Central memory CD4-positive, alpha-beta T cell (primary cell): ENCODE results near the gene GPRIN2.

ENCODE experiments used
- DNase-seq: peaks from one replicate; pipeline ENCODE4 v3.0.0; 2022

Gene GPRIN2

GRCh38 chr10:46547541-46548497 lies 8.6 kb downstream of the GPRIN2 start:
- no peak for DNase-seq

- DNase-seq = no peak
Observed at GRCh38 chr10:46546591-46547540, 9.6 kb downstream of the GPRIN2 start.

GRCh38 chr10:46545861-46546590 lies 10.4 kb downstream of the GPRIN2 start:
- no peak for DNase-seq

GRCh38 chr10:46544989-46545791 lies 11.3 kb downstream of the GPRIN2 start:
- DNase-seq = no peak

DNA sequence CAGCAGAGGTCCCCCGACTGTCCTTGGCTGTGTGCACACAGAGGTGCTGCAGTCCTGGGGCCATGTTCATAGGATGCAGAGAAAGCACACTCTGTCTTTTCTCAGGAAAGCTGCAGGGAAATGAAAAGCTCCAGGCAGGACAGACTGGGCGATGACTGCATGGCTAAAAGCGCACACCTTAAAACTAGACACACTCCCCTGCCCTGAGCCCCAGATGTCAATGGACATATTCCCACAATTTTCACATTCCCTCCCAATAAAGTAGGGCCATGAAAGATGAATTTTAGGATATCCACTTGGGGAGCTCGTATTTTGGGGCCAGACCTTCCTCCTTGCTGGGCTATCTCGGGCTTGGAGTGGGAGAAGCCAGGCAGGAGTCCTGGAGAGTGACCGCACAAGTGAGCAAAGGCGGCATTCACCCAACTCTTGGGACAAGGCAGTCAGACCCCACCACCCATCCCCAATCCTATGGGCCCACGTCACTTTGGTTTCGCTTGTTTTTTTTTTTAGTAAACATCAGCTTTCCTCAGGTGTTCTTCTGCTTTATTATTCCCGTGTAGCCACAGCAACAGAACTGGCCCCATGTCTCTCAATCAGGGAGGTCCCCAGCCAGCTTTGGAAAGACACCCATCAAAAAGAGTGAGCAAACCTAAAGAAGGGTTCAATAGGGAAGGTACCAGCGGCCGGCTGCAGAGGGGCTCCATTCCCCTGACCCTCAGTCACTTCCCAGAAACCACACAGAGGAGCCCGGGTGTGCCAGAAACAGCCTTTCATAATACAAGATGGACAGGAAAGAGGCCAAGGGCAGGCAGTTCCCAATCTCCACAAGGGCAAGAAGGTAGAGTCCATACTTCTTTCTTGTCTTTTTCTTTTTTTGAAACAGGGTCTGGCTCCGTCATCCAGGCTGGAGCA lies 12.7 kb downstream of the GPRIN2 start:
- DNase-seq = no peak

GRCh38 chr10:46542567-46543465 lies 13.6 kb downstream of the GPRIN2 start:
- no peak for DNase-seq

GRCh38 chr10:46541735-46542566 lies 14.5 kb downstream of the GPRIN2 start:
- no peak for DNase-seq

DNA sequence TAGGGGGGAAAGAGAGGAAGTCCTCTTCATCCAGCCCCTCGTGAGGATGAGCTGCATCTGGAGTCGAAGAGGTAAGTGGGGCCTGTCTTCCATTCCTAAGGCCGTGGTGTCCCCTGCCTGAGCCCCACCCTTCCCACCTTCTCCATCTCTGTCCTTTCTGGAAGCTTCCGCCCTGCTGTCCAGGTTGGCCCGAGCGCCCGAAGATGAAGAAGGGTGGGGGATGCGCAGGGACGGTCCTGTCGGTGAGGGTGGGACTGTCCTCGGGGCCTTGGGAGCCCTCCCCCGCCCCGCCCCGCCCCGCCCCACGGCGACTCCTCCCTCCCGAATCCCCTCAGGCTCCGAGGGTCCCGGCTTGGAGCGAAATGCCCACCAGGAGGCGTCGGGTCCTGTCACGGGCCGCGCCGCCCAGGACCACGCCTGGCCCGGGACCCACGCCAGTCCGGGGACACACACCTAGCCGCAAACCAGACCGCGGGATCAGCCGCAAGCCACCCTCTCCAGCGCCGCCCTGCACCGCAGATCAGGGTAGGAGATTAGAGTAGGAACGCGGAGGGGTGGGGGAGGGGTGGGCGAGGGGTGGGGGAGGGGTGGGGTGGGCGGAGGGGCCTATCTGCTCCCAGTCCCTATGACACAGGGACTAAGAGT lies 15.3 kb downstream of the GPRIN2 start:
- DNase-seq = no peak

DNA sequence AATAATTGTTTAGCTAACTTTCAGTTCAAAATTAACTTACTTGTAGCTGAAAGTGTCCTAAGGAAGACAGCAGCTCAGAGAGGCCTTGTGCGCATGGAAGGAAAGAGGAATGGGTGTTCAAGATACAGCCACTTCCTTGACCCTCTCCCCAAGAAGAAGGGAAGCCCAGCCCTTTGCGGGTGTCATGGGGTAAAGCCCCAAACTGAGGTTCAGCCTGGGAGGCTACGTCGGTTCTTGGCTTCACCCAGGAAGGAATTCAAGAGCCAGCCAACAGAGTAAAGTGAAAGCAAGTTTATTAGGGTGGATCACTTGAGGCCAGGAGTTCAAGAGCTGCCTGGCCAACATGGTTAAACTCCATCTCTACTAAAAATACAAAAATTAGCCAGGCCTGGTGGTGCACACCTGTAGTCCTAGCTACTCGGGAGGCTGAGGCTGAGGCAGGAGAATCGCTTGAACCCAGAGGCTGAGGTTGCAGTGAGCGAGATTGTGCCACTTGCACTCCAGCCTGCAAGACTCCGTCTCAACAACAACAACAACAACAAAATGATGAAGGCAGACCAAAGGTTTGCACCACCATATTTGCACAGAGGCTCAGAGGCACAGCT lies 15.9 kb downstream of the GPRIN2 start:
- DNase-seq = no peak

DNA sequence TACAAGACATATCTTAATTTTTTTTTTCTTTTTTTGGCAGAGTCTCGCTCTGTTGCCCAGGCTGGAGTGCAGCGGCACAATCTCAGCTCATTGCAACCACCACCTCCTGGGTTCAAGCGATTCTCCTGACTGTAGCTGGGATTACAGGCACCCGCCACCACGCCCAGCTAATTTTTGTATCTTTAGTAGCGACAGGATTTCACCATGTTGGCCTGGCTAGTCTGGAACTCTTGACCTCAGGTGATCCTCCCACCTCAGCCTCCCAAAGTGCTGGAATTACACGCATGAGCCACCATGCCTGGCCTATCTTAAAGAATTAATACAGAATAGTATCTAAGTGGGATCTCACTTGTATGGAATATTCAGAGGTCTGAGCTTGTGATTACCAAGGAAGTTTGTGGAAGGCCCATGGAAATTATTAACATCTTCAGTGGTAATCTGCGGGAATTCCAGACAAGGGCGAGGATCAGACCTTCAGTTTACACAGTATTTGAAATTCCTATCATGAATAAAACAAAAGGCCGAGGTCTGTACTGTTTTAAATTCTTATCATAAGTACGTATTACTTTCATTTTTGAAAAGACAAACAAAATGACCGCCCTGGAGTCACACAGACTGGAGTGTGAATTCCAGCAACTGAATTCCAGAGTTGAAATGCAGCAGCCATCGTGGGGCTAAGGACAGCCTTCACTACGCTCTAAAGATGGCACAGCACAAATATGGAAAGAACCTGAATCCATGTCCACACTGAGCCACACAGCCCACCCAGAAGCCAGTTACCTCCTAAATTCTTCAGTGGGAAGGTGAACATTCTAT lies 16.7 kb downstream of the GPRIN2 start:
- DNase-seq = no peak

GRCh38 chr10:46538717-46539426 lies 17.6 kb downstream of the GPRIN2 start:
- DNase-seq = no peak

DNA sequence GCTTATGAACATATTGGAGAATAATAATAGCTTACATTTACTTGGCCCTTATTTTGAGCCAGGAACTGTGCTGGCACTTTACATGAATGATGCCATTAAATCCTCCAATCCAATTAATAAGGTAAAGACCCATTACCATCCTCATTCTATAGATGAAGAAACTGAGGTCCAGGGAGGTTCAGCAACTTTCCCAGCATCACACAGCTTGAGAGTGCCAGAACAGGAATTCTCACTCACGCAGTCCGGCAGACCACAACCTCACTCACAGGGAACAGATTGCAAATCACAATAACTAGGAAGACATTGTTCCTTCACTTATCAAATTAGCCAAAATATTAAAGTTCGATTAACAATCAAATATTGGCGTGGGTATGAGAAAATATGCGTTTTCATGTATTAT lies 18.3 kb downstream of the GPRIN2 start:
- no peak for DNase-seq

DNA sequence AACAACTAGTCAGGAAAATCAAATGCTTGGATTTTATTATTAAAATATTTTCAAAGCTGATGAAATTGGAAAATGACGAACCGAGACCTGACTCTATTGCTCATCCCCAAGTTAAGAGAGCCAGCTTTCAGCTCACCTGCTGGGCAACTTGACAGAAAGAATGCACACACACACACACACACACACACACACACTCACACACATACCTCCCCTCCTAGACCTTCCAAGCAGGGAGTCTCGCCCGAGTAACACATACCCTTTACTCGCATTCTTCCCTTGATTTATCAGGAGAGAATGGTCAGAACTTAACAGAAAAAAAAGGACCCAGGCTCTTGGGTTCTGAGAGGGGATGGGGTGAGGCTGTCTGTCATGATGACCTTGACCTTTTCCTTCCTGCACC lies 19.1 kb downstream of the GPRIN2 start:
- DNase-seq = no peak

- DNase-seq = no peak
Observed at GRCh38 chr10:46536781-46537180, 19.7 kb downstream of the GPRIN2 start.

- no peak for DNase-seq
Observed at GRCh38 chr10:46536171-46536570, 20.3 kb downstream of the GPRIN2 start.
